GM20000 (cell line): Measurements from ENCODE around the gene GSTA5.
"Not testable (repeated sequence)": the region's sequence is repeated elsewhere in the genome, so short reads cannot be mapped to it uniquely, and the experiment has no call there.

Experiments used
- DNase-seq: peaks from one replicate; pipeline ENCODE4 v3.0.0; 2012; ENCODE audit warnings: low spot score
- TF ChIP-seq, protein P1 (sequence below): IDR thresholded peaks from 2 replicates; pipeline ENCODE4 v1.5.1; 2012; ENCODE audit warnings: mild to moderate bottlenecking, control low read depth; ENCODE audit errors: extremely low read depth, missing control alignments

Gene GSTA5

GRCh38 chr6:52826513-52826912 is 14.1 kb downstream of the GSTA5 start:
- DNase-seq, result no peak
- TF ChIP-seq, protein P1, sequence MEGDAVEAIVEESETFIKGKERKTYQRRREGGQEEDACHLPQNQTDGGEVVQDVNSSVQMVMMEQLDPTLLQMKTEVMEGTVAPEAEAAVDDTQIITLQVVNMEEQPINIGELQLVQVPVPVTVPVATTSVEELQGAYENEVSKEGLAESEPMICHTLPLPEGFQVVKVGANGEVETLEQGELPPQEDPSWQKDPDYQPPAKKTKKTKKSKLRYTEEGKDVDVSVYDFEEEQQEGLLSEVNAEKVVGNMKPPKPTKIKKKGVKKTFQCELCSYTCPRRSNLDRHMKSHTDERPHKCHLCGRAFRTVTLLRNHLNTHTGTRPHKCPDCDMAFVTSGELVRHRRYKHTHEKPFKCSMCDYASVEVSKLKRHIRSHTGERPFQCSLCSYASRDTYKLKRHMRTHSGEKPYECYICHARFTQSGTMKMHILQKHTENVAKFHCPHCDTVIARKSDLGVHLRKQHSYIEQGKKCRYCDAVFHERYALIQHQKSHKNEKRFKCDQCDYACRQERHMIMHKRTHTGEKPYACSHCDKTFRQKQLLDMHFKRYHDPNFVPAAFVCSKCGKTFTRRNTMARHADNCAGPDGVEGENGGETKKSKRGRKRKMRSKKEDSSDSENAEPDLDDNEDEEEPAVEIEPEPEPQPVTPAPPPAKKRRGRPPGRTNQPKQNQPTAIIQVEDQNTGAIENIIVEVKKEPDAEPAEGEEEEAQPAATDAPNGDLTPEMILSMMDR, result no peak

GRCh38 chr6:52825900-52826459 is 14.6 kb downstream of the GSTA5 start:
- not testable (repeated sequence) for DNase-seq

- DNase-seq, result not testable (repeated sequence)
Measured at GRCh38 chr6:52825270-52825793, 15.3 kb downstream of the GSTA5 start.

GRCh38 chr6:52821842-52822241 is 18.8 kb downstream of the GSTA5 start:
- TF ChIP-seq, protein P1, result no peak
- DNase-seq, result no peak

DNA sequence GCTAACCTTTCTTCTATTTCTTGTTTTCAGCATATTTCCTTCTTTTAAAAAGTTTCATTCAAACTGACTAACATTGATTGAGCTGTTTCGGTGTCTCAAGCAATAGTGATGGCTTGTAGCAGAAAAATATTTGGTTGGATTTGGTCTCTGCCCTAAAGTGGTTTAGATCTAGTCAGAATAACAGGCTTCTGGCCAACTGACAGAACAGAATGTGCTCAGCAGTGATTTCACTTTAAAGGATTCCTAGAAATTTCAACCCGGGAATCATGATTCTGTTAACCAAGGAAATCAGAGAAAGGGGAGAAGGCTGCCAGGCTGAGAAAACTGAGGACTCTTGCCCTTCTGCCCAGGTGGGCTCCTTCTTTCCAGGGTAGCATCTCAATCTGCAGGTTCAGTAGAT is 20.4 kb downstream of the GSTA5 start:
- no peak for DNase-seq
- TF ChIP-seq, protein P1, result no peak

DNA sequence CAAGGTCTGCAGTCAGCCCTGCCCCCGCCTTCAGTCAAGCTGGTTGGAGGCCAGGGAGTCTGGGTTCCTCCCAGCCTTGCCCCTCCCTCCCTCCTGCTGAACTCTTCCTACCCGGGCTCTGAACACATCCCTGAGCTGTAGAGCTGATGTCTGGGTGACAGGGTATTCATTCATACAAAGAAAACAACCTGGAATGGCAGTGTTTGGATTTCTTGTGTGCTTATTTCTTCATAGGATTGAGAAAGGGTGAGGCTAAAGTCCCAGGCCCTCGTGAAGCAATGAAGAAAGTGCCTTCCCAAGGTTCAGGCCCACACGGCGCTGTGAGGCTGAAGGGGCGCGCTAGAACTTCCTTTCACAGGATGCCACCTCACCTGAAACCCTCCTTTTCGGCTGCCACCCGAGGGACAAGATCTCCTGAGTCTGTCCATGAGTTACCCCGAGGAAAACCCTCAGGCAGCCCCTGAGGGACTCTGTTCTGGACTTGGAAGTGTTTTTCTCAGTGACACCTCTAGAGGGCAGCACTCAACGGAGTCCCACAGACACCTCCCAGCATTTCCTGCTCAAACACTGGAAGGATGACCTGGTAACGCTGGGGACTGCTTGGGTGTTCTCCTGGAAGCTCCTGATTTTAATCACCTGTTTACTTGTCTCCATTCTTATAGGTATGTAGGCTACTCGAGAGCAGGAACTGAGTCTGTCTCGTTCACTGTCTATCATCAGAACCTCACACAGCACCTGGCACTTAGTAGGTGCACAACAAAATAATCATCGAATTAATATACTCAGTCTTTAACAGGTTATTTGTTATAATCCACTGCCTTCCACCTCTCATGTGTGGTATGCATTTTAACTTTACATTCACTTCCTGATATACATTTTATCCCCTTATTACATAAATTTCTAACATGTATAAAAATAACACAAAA is 25.2 kb downstream of the GSTA5 start:
- TF ChIP-seq, protein P1, result peak; percentile 26
- DNase-seq, result peak; percentile 69

GRCh38 chr6:52814545-52814944 is 26.1 kb downstream of the GSTA5 start:
- not testable (repeated sequence) for DNase-seq

DNA sequence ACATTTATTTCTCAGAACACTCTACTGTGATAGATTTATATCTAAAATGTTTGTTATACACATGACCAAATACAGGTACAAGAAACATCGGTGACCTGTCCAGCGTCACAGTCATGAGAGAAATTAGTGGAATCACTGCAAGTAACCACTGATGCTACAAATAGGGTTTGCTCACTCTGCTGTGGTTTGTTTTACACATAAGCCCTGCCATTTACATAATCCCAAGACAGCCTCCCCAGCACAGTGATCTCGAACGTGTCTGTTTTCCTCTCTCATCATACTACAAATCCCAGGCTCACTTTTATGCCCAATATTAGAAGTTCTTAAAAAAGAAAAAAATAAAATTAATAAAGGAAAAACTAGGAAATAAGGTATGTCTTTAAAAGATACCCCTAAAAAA is 30.8 kb downstream of the GSTA5 start:
- not testable (repeated sequence) for DNase-seq

DNA sequence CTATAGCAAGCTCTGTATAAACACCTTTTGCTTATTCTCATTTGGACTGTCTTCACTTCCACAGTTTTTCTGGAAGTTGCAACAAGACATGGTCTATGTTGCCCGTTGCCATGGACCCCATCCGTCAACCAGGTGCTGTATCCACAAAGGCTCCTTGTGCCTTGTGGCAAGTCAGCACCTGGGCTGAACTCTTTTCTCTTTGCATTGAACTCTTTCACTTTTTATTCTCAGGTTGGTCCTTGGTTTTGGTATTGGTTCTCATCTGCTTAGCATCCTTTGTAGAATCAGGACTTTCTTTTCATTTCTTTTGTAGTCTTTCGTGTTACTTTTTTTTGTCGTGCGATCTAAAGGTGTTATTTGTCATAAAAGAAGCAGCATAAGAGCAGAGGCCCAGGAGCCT is 32.0 kb downstream of the GSTA5 start:
- no peak for DNase-seq
- TF ChIP-seq, protein P1, result no peak

DNA sequence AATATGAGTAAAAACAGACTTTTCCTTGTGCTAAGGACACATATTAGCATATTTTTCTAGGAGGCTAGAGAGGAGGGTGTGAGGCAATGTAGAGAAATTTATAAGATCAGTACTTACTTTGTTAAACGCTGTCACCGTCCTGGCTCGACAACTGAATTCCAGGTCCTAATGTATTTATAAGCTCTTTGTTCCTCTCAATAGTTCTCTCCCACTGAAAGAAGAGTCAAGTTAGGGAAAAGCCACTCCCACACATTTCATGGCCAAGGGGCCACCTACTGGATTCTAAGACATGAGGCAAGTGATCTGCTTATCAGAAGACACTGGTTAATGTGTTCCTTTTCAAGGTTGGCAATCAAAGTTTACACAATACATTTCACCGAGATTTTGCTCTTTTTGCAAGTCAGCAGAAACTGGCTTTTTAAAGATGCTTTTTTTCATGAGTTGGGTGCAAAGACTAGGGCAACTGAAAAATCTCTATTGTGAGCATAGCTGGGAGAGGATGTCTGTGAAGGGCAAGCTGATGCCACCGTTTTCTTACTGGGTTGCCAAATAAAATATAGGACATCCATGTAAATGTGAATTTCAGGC is 36.9 kb downstream of the GSTA5 start, which contains the start of gene GSTA1:
Gene GSTA1, minus strand, starts transcription at position 149 of the 588 bp plus-strand sequence. CDS start 4,549 bp downstream, outside the sequence.
- not testable (repeated sequence) for DNase-seq
